HG03280 (cell line): ENCODE measurements around the gene DDX54.
A peak's percentile ranks its signal among the peaks of the same experiment; 100 is the strongest.
"Not testable (repeated sequence)": the region's sequence is repeated elsewhere in the genome, so short reads cannot be mapped to it uniquely, and the experiment has no call there.

Source experiments
- ATAC-seq: cut with Tn5 transposase; IDR thresholded peaks from one replicate; pipeline ENCODE4 v1.9.1; 2021; ENCODE audit warnings: mild to moderate bottlenecking, moderate library complexity; ENCODE audit not compliant: unreplicated experiment

Gene DDX54

DNA sequence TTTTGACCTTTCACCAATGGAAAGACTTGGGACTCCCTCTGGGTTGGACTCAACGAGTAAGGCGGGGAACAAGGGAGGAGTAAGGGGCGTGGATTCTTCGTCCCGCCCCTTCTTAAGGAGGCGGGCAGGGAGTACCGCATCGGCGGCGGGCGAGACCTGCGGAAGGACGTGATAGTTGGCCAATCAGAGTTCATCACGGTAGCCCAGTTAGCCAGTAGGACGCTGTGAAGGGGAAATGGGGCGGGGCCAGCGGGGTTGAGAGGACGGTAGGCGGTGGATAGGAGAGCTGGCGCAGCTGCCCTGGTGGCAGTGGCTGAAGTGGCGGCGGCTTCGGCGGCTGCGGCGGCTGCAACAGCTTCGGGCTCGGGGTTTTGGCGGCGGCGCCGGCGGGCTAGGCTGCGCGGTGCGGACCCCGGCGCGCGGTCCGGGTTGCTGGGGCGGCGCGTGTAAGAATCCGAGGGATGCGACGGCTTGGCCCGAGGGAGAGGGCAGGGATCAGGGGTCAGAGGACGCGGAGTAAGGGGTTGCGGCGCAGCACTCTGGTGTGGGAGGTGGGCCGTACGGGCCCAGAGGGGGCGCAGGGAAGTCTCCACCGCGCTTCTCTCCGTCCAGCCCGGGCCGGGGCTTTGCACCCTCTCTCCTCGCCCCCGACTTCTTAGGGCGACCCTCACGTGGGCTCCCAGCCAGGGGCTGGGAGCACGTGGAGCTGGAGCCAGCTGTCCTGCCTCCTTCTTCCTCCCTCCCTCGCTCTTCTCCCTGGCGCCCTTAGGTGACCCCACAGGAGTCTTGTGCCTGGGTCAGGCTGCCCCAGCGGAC, 36.1 kb upstream of the DDX54 start, which contains the start of gene TPCN1:
Gene TPCN1 (plus strand): TSS at position 284 of the 816 bp plus-strand sequence. CDS start 5,389 bp downstream, outside the sequence.
- ATAC-seq: peak; percentile 90

DNA sequence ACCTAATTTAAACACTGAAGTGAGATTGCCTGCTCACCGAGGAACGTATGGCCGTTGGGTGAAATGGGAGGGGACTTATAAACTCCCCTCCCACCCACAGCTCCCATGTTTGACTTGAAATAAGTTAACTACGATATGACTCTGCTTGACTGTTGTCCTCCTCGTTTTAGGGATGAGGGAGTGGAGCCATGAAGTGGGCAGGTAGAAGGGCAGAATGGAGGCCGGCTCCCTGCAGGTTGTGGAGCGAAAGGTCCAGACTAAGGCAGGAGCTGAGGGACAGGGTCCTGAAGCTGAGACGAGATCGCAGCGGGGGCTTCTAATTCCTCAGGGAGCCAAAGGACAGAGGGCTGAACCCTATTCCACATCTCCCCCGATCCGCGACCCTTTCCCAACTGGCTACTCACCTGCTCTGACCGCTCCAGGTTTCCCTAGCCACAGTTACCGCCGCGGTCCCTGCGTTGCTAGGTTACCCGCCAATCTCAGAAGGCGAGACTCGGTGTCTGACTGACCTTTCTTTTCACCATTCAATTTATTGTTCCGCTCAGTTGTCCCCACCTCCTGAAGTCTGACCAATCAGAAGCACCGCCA, 35.4 kb upstream of the DDX54 start:
- no peak for ATAC-seq

DNA sequence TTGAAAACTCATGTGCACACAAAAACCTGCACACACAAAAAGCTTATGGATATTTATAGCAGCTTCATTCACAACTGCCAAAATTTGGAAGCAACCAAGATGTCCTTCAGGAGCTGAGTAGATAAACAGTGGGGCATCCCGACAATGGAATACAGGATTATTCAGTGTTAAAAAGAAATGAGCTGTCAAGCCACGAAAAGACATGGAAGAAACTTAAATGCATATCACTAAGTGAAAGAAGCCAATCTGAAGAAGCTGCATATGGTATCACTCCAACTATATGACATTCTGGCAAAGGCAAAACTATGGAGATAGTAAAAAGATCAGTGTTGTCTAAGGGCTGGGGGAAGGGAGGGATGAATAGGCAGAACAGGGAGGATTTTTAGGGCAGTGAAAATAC, 30.7 kb upstream of the DDX54 start:
- no peak for ATAC-seq

DNA sequence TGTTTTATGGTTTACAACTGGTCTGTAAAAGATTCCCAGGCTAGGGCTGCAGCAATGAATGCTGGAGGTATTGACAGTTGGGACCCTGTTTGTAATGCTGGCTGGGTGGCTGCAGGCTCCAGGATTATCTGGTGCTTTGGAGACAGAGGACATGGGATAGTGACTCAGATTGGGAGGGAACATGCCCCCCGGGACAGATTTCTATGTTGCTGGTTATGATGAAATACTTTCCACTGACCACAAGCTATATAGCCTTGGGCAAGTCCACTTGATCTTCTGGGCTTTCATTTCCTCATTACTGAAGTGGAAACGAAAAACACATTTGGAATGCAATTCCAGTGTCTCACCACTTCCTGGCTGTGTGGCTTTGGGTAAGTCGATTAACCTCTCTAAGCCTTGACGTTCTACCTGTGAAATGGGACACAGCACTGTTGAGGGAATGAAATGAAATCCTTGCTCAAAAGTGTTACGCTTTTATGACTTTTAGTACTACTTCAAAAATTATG, 29.7 kb upstream of the DDX54 start:
- ATAC-seq: peak; percentile 49

DNA sequence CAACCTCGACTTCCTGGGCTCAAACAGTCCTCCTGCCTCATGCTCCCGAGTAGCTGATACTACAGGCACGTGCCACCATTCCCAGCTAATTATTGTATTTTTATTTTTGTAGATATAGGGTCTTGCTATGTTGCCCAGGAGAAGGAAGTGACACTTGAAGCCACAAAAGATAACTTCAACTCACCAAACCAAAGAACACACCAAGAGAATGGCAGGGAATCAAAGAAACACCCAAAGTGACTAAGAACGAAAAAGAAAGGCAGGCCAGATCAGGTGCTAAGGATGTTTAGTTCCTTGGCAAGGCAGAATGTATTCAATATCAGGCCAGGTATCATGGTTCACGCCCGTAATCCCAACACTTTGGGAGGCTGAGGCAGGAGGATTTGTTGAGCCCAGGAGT, 25.9 kb upstream of the DDX54 start:
- ATAC-seq: no peak

DNA sequence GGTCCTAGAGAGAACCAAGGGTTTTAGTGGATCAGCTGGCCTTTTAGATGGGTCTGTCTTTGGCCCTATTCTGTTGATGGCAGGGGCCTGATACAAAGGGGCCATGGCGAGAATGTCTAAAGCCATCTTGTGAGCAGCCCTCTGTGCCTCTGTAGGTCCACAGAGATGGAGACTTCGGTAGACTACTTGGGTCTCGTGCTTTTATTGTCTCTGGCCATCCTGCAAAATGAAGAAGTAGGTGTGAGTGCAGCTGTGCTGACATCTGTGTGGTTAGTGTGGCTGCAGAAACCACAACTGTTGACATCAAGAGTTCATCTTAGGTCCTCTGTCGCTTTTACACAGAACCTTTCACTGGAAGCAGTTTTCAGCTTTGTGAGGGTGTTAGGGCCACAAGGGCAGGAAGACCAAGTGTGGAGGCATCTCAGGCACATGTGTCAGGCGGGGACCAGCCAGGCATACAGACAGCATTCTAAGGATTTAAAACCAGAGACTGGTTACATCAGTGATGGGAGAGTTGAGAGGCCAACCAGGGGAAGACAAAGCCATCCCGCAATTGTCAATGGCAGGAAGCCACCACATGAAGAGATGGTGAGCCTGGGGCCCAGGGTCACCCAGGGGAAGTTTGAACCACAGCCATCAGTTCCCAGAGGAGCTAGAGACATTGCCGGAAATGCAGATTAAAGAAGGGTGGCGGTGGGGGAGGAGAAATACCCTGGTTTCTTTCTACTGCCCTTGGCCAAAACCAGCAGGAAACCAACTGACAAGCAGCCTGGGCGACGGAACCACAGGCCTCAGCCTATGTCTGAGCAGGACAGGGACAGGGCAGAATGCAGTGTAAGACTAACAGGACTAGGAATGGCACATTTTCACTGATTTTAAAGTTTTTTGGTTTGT, 23.0 kb upstream of the DDX54 start:
- ATAC-seq: peak; percentile 84

DNA sequence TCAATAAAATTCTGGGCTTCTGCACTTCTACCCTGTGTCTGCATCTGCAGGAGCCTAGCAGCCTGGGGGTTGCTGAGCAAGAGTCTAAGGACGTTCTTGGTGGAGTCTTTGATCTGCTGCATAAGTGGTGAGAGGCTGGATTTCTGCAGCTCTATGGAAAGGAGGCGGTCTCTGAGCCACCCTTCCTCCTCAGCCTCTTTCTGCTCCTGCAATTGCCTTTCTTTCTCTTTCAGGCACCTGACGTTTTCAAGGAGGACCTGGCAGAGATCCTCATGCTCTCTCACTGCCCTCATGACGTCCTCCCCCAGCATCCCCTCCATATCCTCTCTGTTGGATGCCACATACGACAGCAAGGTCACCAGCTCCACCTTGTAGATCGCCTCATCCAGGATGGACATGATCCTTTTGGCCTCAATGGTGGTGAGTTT, 22.3 kb upstream of the DDX54 start:
- peak; percentile 6 for ATAC-seq

DNA sequence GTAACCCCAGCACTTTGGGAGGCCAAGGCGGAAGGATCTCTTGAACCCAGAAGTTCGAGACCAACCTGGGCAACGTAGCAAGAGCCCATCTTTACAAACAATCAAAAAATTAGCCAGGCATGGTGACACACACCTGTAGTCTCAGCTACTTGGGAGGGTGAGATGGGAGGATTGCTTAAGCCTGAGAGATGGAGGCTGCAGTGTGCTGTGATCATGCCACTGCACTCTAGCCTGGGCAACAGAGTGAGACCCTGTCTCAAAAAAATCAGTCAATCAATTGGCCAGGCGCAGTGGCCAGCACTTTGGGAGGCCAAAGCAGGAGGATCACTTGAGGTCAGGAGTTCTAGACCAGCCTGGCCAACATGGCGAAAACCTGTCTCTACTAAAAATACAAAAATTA, 21.5 kb upstream of the DDX54 start:
- not testable (repeated sequence) for ATAC-seq

DNA sequence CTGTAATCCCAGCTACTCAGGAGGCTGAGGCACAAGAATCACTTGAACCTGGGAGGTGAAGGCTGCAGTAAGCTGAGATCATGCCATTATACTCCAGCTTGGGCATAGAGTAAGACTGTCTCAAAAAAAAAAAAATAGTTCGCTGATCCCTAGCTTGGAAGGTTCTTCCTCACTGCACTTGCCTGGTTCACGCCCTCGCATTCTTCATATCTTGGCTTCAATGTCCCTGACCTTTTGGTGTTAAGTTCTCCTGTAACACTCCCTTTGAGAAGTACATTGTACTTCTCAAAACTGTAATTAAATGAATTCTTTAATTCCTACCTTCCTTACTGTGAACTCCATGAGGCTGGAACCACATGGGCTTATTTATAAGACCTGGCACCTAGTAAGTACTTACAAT, 19.5 kb upstream of the DDX54 start:
- no peak for ATAC-seq

DNA sequence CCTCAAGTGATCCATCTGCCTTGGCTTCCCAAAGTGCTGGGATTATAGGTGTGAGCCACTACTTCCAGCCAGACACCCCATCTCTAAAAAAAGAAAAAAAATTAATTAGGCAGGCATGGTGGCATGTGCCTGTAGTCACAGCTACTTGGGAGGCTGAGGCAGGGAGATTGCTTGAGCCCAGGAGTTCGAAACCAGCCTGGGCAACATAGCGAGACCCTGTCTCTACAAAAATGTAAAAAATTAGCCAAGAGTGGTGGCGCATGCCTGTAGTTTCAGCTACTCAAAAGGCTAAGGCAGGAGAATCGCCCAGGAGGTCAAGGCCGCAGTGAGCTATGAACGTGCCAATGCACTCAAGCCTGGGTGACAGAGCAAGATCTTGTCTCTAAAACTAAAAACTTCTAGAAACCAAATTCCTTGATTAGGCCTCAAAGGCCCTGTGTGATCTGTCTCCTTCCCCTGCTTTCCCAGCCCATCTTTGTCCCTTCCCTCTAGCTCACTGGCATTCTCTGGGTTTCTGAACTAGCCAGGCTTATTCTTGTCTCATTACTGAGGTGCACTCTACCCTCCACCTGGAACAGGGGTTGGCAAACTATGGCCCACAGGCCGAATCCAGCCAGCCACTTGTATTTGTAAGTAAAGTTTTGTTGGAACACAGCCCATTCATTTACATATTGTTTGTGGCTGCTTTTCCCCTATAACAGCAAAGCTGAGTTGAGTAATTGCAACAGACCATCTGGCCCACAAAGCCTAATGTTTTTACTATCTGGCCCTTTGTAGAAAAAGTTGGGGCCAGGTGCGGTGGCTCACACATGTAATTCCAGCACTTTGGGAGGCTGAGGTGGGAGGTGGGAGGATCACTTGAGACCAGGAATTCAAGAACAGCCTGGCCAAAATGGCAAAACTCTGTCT, 18.8 kb upstream of the DDX54 start:
- no peak for ATAC-seq

DNA sequence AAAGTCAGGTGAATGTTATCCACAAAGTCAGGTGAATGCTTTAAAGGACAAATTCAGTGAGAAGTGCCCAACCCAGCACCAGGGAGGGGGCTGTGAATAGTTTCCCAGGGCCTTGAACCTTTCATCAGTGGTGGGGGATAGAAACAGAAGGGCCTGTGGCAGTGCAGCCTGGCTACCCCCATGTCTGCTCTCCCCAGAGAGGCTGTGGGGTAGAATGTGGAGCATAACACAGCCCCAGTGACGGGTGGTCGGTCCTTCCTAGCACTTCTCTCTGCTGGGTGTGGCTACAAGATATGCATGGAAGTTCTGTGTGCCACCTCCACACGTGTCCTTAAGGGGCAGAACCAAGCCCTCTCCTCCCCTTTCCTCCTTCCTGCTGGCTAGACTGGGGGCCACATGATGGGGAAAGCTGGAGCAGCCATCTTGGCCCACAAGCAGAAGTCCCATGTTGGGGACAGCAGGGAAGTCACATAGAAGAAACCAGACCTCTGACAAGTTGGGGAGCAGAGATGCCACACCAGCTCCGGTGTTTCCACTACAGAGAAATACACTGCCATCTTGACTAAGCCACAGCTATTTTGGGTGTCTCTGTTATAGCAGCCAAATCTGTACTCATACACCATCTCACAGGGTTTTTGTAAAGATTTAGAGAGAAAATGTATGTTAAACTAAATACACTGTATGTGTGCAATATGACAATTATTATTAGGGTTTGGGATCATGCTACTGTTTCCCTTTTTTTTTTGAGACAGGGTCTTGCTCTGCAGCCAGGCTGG, 17.2 kb upstream of the DDX54 start:
- no peak for ATAC-seq

DNA sequence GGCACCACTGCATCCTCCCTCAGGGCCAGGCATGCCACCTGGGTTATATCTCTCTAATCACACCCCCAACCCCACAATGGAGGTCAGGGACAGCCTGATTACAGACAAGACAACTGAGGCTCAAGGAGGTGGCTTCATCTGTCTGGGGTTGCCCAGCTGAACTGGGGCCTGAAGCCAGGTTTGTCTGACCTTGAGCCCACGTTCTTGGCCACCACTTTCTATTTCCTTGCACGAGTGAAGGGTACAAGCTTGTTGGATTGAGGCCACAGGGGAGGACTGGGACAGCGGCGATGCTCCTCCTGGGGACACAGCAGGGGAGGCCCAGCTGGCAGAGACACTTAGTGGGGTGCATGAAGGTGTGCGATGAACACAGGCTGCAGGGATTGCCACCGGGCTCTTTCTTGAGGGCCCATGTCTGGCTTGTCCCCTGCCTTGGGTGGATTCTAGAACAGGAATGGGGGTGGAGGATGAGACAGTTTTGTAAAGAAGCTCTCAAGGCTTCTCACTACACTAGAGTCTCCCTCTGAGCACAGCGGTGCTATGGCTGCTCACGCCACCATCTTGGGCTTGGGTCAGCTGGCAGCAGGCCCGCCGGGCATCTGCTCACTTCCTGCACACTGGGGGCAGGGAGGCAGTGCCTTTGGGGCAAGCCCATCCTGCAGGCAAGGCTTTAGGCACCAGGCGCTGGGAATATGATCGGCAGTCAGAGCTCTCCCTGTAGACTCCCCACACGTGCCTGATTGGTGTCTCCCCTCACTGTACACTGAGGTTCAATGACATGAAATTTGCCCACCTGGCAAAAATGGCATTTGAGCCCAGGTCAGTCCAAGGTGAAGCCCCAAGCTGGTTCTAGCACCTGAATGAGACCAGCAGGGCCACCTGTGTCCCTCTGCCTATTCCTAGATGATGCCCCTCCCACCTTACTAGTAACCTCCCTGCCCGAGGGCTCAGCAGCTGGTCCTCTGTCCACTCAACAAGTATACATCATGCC, 16.2 kb upstream of the DDX54 start:
- no peak for ATAC-seq

DNA sequence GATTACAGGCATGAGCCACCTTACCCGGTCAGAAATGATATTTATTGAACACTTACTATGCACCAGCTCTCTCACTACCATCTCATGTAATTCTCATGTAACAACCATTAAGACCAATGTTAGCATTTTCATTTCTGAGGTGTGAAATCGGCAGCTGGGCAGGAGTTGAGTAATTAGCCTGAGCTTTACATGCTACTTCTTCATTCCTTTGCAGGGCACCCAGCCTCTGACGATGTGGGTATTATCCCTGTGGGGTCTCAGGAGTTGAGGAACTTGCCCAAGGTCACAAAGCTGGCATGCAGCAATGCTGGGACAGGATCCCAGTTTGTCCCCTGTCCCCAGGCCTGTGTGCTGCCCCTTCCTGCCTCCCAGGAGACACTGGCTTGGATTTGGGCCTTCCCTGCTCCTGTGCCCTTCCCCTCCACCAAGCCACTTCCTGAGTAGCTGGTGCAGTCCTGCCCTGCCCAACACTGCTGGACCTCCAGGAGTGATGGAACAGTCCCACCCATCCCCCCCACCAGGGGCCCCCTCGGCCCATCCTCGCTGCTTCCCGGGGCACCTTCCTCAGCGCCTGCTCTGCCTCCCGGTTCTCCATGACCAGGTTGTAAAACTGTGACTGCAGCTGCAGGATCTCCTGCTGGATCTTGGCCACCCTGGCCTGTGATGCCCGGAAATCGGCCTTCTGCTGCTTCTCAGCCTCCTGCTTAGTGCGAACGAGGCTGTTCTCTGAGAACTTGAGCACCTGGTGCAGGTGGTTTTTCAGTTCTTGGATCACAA, 14.9 kb upstream of the DDX54 start:
- no peak for ATAC-seq

DNA sequence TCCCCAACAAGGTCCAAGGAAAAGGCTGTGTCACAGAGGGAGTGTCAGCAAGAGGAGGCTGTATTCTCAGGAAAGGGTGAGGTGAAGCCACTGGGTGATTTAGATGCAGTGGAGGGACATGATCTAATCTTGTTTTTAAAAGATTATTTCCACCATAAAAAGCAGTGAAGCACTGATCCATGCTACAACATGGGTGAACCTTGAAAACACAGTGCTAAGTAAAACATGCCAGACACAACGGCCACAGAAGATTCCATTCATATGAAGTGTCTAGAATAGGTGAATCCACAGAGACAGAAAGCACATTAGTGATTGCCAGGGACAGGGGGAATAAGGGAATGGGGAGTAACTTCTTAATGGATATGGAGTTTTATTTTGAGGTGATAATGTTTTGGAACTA, 13.0 kb upstream of the DDX54 start:
- no peak for ATAC-seq

DNA sequence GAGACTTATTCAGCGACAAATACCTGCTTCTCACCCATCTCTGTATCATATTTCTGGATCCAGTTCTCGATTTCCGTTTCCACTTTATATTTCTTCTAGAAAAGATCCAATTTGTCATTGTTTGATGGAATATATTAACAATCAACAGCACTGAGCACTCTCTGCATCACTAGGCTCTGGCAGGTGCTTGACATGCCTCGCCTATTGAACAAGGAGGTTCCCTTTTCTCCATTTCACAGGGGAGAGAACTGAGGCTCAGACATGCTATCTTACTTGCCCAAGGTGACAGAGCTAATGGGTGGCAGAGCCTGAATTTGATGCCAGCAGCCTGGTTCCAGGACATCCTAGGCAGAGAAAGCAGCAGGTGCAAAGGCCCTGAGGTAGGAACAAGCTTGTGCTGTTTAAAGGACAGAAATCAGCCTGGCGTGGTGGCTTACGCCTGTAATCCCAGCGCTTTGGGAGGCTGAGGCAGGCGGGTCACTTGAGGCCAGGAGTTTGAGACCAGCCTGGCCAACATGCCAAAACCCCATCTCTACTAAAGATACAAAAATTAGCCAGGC, 12.3 kb upstream of the DDX54 start:
- ATAC-seq: no peak

DNA sequence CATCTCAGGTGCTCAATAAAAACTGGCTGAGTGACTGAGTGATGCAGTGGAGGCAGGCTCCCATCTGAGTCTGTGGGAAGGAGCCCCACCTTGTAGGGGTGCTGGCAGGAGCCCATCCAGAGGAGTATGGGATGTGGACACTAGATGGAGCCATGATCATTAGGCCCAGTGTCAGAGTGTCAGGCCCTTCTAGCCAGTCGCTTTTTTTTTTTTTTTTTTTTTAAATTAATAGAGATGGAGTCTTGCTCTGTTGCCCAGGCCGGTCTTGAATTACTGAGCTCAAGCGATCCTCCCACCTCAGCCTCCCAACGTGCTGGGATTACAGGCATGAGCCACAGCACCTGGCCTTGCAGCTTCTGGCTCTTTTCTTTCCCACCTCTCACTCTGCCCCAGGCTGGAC, 11.7 kb upstream of the DDX54 start:
- peak; percentile 79 for ATAC-seq

DNA sequence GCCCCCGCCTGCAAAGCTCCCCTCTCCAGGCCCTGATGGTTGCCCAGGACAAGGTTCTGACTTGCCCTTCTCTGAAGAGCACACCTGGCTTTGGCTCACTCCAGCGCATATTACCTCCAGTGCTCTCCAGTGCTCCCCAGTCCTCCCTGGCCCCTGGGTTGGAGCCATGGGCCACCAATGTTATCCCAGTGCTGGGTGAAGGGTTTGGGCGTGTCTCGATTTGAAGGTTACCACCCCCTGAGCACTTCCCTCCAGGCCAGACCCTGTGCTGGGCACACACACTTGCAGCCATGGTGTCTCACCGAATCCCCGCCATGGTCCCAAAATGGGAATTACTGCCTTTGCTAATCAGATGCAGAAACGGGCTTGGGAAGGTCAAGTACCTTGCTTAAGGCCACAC, 11.3 kb upstream of the DDX54 start:
- no peak for ATAC-seq
